Measurements from ENCODE around the gene ZNF682. TPM values are rescaled to one million over a fixed set of nuclear protein-coding genes. Genes with fewer than 3 reads are reported as not detected.
"Not testable (repeated sequence)": the region's sequence is repeated elsewhere in the genome, so short reads cannot be mapped to it uniquely, and the experiment has no call there.

ZNF682 gene
- total RNA-seq (1 to 10 TPM; 7.3 TPM), polyA plus RNA-seq (1 to 10 TPM; 3.7 to 5.2 TPM)

- POLR2A ChIA-PET (ENCODE audit: partially characterized antibody) = interaction anchor here (0.6 to 2.2 kb wide), 11 partner anchors 13 to 737 kb away, joined by 3 to 36 read pairs (median 4); partner anchors contain the start of genes ZNF486, ZNF506, ZNF66 and ZNF737
Measured at GRCh38 chr19:20039203-20039723, at the start of gene ZNF682. TSS of gene ZNF682 (minus strand) at chr19:20039505. CDS start at chr19:20039345, 160 bp downstream.

GRCh38 chr19:20082876-20083275 lies 43.6 kb upstream of the ZNF682 start:
- H3K4me1 ChIP-seq (ENCODE audit: insufficient read depth, low read length) = peaks cover 11% of the 10 kb centered on the region
- H3K9me3 ChIP-seq (ENCODE audit: control insufficient read depth in 1 of 2, low read length in 2 of 2); H3K9me3 Mint-ChIP-seq; H3K36me3 ChIP-seq (ENCODE audit: insufficient read depth, low read length); H3K4me3 Mint-ChIP-seq; H3K27me3 ChIP-seq (ENCODE audit: insufficient read depth, low read length); H3K27me3 Mint-ChIP-seq; DNase-seq; H3K4me3 ChIP-seq (ENCODE audit: low read length in 2 of 2); H3K27ac Mint-ChIP-seq; H3K27ac ChIP-seq (ENCODE audit: low read depth, low read length); intact Hi-C loops (cut with micrococcal nuclease); CTCF ChIA-PET (ENCODE audit: partially characterized antibody): not testable (repeated sequence)
- Mint-ChIP-seq H3K36me3 (peaks cover 1 to 14% of the 10 kb centered on the region in 2 donors), H3K4me1 (peaks cover 7 to 26% (median 10%) of the 10 kb centered on the region in 4 donors)
- POLR2A ChIA-PET (ENCODE audit: partially characterized antibody) = interaction anchor here (0.6 kb wide), 1 partner anchor 306 kb away, joined by 3 read pairs; no protein-coding TSS in a partner anchor

More at GRCh38 chr19:20039203-20039723, at the start of gene ZNF682:
- peaks cover 13 to 27% (median 18%) of the 10 kb centered on the region in 4 donors for H3K4me1 Mint-ChIP-seq
- H3K27me3 ChIP-seq (ENCODE audit: insufficient read depth, low read length) = no peaks in the 10 kb centered on the region
- peak within 1 kb of the TSS; percentile 95 to 98 (median 97) for H3K4me3 Mint-ChIP-seq
- H3K27ac Mint-ChIP-seq = peak within 1 kb of the TSS; percentile 95 to 98 (median 97)
- DNase-seq = peak; percentile 93 to 97 (median 94)
- intact Hi-C loops (cut with micrococcal nuclease) = loop anchor here (1.0 to 10.0 kb wide), 4 partner anchors 13 to 886 kb away; partner anchors contain the start of genes ZNF486, ZNF85 and ZNF90
- peaks cover 13% of the 10 kb centered on the region for H3K4me1 ChIP-seq (ENCODE audit: insufficient read depth, low read length)
- no peaks in the 10 kb centered on the region for H3K36me3 ChIP-seq (ENCODE audit: insufficient read depth, low read length)
- no peaks in the 10 kb centered on the region for H3K9me3 Mint-ChIP-seq
- peaks cover 0 to 3% of the 10 kb centered on the region in 2 donors for H3K27me3 Mint-ChIP-seq
- peak within 1 kb of the TSS; percentile 66 for H3K27ac ChIP-seq (ENCODE audit: low read depth, low read length)
- no peaks in the 10 kb centered on the region for H3K9me3 ChIP-seq (ENCODE audit: control insufficient read depth in 1 of 2, low read length in 2 of 2)
- H3K36me3 Mint-ChIP-seq = peaks cover under 1 to 14% of the 10 kb centered on the region in 2 donors
- H3K4me3 ChIP-seq (ENCODE audit: low read length in 2 of 2) = peak within 1 kb of the TSS; percentile 79 to 96
- CTCF ChIA-PET (ENCODE audit: partially characterized antibody) = interaction anchor here (1.1 to 2.2 kb wide), 3 partner anchors 9 to 13 kb away, joined by 3 to 6 read pairs (median 5); no protein-coding TSS in a partner anchor

GRCh38 chr19:20082232-20082833 lies 43.0 kb upstream of the ZNF682 start:
- H3K9me3 Mint-ChIP-seq; intact Hi-C loops (cut with micrococcal nuclease); H3K27ac ChIP-seq (ENCODE audit: low read depth, low read length); CTCF ChIA-PET (ENCODE audit: partially characterized antibody); H3K36me3 ChIP-seq (ENCODE audit: insufficient read depth, low read length); H3K27me3 ChIP-seq (ENCODE audit: insufficient read depth, low read length); H3K27ac Mint-ChIP-seq; H3K4me3 Mint-ChIP-seq; H3K9me3 ChIP-seq (ENCODE audit: control insufficient read depth in 1 of 2, low read length in 2 of 2); H3K27me3 Mint-ChIP-seq; H3K4me3 ChIP-seq (ENCODE audit: low read length in 2 of 2); DNase-seq: not testable (repeated sequence)
- POLR2A ChIA-PET (ENCODE audit: partially characterized antibody) = interaction anchor here (0.6 kb wide), 1 partner anchor 306 kb away, joined by 3 read pairs; no protein-coding TSS in a partner anchor
- peaks cover 11% of the 10 kb centered on the region for H3K4me1 ChIP-seq (ENCODE audit: insufficient read depth, low read length)
- Mint-ChIP-seq H3K36me3 (peaks cover 0 to 11% of the 10 kb centered on the region in 2 donors), H3K4me1 (peaks cover 9 to 31% (median 14%) of the 10 kb centered on the region in 4 donors)

GRCh38 chr19:20080656-20081055 lies 41.4 kb upstream of the ZNF682 start:
- peaks cover 11% of the 10 kb centered on the region for H3K4me1 ChIP-seq (ENCODE audit: insufficient read depth, low read length)
- Mint-ChIP-seq H3K4me3 (peak overlapping the region in 3 of 8 donors; percentile 17 to 31 (median 25)), H3K27ac (no peak overlapping the region), H3K36me3 (peaks cover 0 to 11% of the 10 kb centered on the region in 2 donors), H3K27me3 (no peaks in the 10 kb centered on the region), H3K4me1 (peaks cover 9 to 31% (median 14%) of the 10 kb centered on the region in 4 donors), H3K9me3 (peaks cover 0 to 6% (median 0%) of the 10 kb centered on the region in 8 donors)
- intact Hi-C loops (cut with micrococcal nuclease) = no loop called here
- CTCF ChIA-PET (ENCODE audit: partially characterized antibody) = no interaction called here
- no peaks in the 10 kb centered on the region for H3K36me3 ChIP-seq (ENCODE audit: insufficient read depth, low read length)
- no peaks in the 10 kb centered on the region for H3K9me3 ChIP-seq (ENCODE audit: control insufficient read depth in 1 of 2, low read length in 2 of 2)
- no peak overlapping the region for H3K27ac ChIP-seq (ENCODE audit: low read depth, low read length)
- DNase-seq = no peak
- no peaks in the 10 kb centered on the region for H3K27me3 ChIP-seq (ENCODE audit: insufficient read depth, low read length)
- POLR2A ChIA-PET (ENCODE audit: partially characterized antibody) = no interaction called here
- no peak overlapping the region for H3K4me3 ChIP-seq (ENCODE audit: low read length in 2 of 2)

GRCh38 chr19:20079476-20079875 lies 40.2 kb upstream of the ZNF682 start:
- intact Hi-C loops (cut with micrococcal nuclease) = loop anchor here (2.0 kb wide), 1 partner anchor 159 kb away; no protein-coding TSS in a partner anchor
- ChIA-PET POLR2A (ENCODE audit: partially characterized antibody) (interaction anchor here (2.6 kb wide), 1 partner anchor 88 kb away, joined by 18 read pairs; the partner anchor contains the start of gene ZNF486), CTCF (ENCODE audit: partially characterized antibody) (interaction anchor here (0.7 to 0.8 kb wide), 2 partner anchors 88 to 436 kb away, joined by 3 read pairs; partner anchors contain the start of gene ZNF486)
- Histone ChIP-seq H3K36me3 (ENCODE audit: insufficient read depth, low read length) (no peaks in the 10 kb centered on the region), H3K4me3 (ENCODE audit: low read length in 2 of 2) (no peak overlapping the region), H3K4me1 (ENCODE audit: insufficient read depth, low read length) (peaks cover 11% of the 10 kb centered on the region), H3K27me3 (ENCODE audit: insufficient read depth, low read length) (no peaks in the 10 kb centered on the region), H3K9me3 (ENCODE audit: control insufficient read depth in 1 of 2, low read length in 2 of 2) (no peaks in the 10 kb centered on the region), H3K27ac (ENCODE audit: low read depth, low read length) (no peak overlapping the region)
- Mint-ChIP-seq H3K36me3 (peaks cover 0 to 11% of the 10 kb centered on the region in 2 donors), H3K4me3 (peak overlapping the region in 7 of 8 donors; percentile 4 to 67 (median 44)), H3K27me3 (no peaks in the 10 kb centered on the region), H3K27ac (peak overlapping the region in 1 of 7 donors; percentile 15), H3K9me3 (peaks cover 0 to 6% (median 0%) of the 10 kb centered on the region in 8 donors), H3K4me1 (peaks cover 9 to 31% (median 14%) of the 10 kb centered on the region in 4 donors)
- no peak for DNase-seq

- H3K27ac ChIP-seq (ENCODE audit: low read depth, low read length) = no peak overlapping the region
- DNase-seq = peak in 4 of 5 donors; percentile 1 to 31 (median 14)
- no peaks in the 10 kb centered on the region for H3K27me3 Mint-ChIP-seq
- intact Hi-C loops (cut with micrococcal nuclease) = loop anchor here (2.0 kb wide), 1 partner anchor 160 kb away; no protein-coding TSS in a partner anchor
- peaks cover 11% of the 10 kb centered on the region for H3K4me1 ChIP-seq (ENCODE audit: insufficient read depth, low read length)
- no peaks in the 10 kb centered on the region for H3K27me3 ChIP-seq (ENCODE audit: insufficient read depth, low read length)
- peak overlapping the region in 6 of 7 donors; percentile 22 to 61 (median 42) for H3K27ac Mint-ChIP-seq
- peak overlapping the region; percentile 64 to 81 for H3K4me3 ChIP-seq (ENCODE audit: low read length in 2 of 2)
- H3K36me3 Mint-ChIP-seq = peaks cover 0 to 11% of the 10 kb centered on the region in 2 donors
- H3K4me3 Mint-ChIP-seq = peak overlapping the region; percentile 88 to 93 (median 90)
- H3K9me3 ChIP-seq (ENCODE audit: control insufficient read depth in 1 of 2, low read length in 2 of 2) = no peaks in the 10 kb centered on the region
- peaks cover 0 to 6% (median 0%) of the 10 kb centered on the region in 8 donors for H3K9me3 Mint-ChIP-seq
- no peaks in the 10 kb centered on the region for H3K36me3 ChIP-seq (ENCODE audit: insufficient read depth, low read length)
- peaks cover 9 to 31% (median 14%) of the 10 kb centered on the region in 4 donors for H3K4me1 Mint-ChIP-seq
- CTCF ChIA-PET (ENCODE audit: partially characterized antibody) = interaction anchor here (0.9 kb wide), 1 partner anchor 24 kb away, joined by 3 read pairs; no protein-coding TSS in a partner anchor
- POLR2A ChIA-PET (ENCODE audit: partially characterized antibody) = interaction anchor here (0.6 to 2.6 kb wide), 6 partner anchors 8 to 1736 kb away, joined by 3 to 29 read pairs (median 4); partner anchors contain the start of genes ZNF486 and ZNF737
Measured at GRCh38 chr19:20078581-20079031, 39.3 kb upstream of the ZNF682 start.

Measured in CD4-positive, alpha-beta memory T cell (primary cell).